GM19035 (cell line): ENCODE measurements around the gene APOB.
"Not testable (repeated sequence)": the region's sequence is repeated elsewhere in the genome, so short reads cannot be mapped to it uniquely, and the experiment has no call there.

Experiments
- ATAC-seq: cut with Tn5 transposase; IDR thresholded peaks from one replicate; pipeline ENCODE4 v1.9.1; 2021; ENCODE audit not compliant: unreplicated experiment

APOB gene

GRCh38 chr2:21034156-21034971 is 9.5 kb downstream of the APOB start:
- no peak for ATAC-seq

GRCh38 chr2:21033237-21034155 is 10.4 kb downstream of the APOB start:
- ATAC-seq: no peak

- no peak for ATAC-seq
Measured at GRCh38 chr2:21032338-21033236, 11.3 kb downstream of the APOB start.

- no peak for ATAC-seq
Measured at GRCh38 chr2:21030983-21031968, 12.6 kb downstream of the APOB start.

- no peak for ATAC-seq
Measured at GRCh38 chr2:21029519-21029918, 14.4 kb downstream of the APOB start.

- ATAC-seq: not testable (repeated sequence)
Measured at GRCh38 chr2:21028951-21029350, 14.9 kb downstream of the APOB start.

GRCh38 chr2:21028021-21028947 is 15.6 kb downstream of the APOB start:
- ATAC-seq: no peak

GRCh38 chr2:21026479-21027282 is 17.2 kb downstream of the APOB start:
- ATAC-seq: no peak

GRCh38 chr2:21025690-21026478 is 18.0 kb downstream of the APOB start:
- no peak for ATAC-seq

GRCh38 chr2:21024722-21025389 is 19.0 kb downstream of the APOB start:
- ATAC-seq: no peak

- no peak for ATAC-seq
Measured at GRCh38 chr2:21024198-21024597, 19.7 kb downstream of the APOB start.

- no peak for ATAC-seq
Measured at GRCh38 chr2:21023419-21024181, 20.3 kb downstream of the APOB start.

- ATAC-seq: no peak
Measured at GRCh38 chr2:21022792-21023367, 21.0 kb downstream of the APOB start.

GRCh38 chr2:21021430-21021829 is 22.4 kb downstream of the APOB start:
- ATAC-seq: no peak

GRCh38 chr2:21020668-21021288 is 23.1 kb downstream of the APOB start:
- ATAC-seq: no peak
